Ascending aorta (tissue), 2 donors: Measurements from ENCODE around the gene STK10. TPM values are rescaled to one million over a fixed set of nuclear protein-coding genes. Genes with fewer than 3 reads are reported as not detected.
A peak's percentile ranks its signal among the peaks of the same experiment; 100 is the strongest.

Experiments used
- DNase-seq, 2 donors: peaks; one replicate each; pipeline ENCODE4 v3.0.0-alpha.2; 2019; ENCODE audit warnings: low spot score in 2 of 2
- H3K27ac ChIP-seq, 2 donors: fragments of 200-600 bp; sonication (generic); one replicate each; pipeline ENCODE4 v1.5.1; 2016 to 2017; ENCODE audit warnings: mild to moderate bottlenecking in 1 of 2
- H3K27me3 ChIP-seq: fragments of 200-600 bp; sonication (generic); one replicate; pipeline ENCODE4 v1.5.1; 2017
- H3K36me3 ChIP-seq, 2 donors: fragments of 200-600 bp; sonication (generic); one replicate each; pipeline ENCODE4 v1.5.1; 2016
- H3K4me1 ChIP-seq, 2 donors: fragments of 200-600 bp; sonication (generic); one replicate each; pipeline ENCODE4 v1.5.1; 2016 to 2017; ENCODE audit warnings: mild to moderate bottlenecking in 1 of 2
- H3K4me3 ChIP-seq, 2 donors: fragments of 200-600 bp; sonication (generic); one replicate each; pipeline ENCODE4 v1.5.1; 2016 to 2017; ENCODE audit warnings: mild to moderate bottlenecking in 1 of 2
- H3K9me3 ChIP-seq, 2 donors: fragments of 200-600 bp; sonication (generic); one replicate each; pipeline ENCODE4 v1.5.1; 2016
- intact Hi-C: fragments of 100-400 bp; cut with DNase I; formaldehyde crosslinking; loops from one replicate; pipeline ENCODE4 v1.15.1; 2023
- total RNA-seq: library from RNA; depleted of rRNA; stranded (reverse); fragments of >200 nt; gene quantifications from one replicate; pipeline ENCODE4 v1.1.0, GENCODE V29; 2016
- TF ChIP-seq, protein P1 (sequence below), 3 experiments: fragments of 200-600 bp in 2 of 3; fragments of 450-650 bp in 1 of 3; sonication (generic) in 2 of 3; IDR thresholded peaks; one replicate each; pipeline ENCODE4 v1.5.1; 2016 to 2019; ENCODE audit warnings: antibody characterized with exemption in 3 of 3, mild to moderate bottlenecking in 1 of 3, moderate library complexity in 1 of 3

STK10 gene
- total RNA-seq, 1 donor from 2014 or later, result 18.4 TPM

DNA sequence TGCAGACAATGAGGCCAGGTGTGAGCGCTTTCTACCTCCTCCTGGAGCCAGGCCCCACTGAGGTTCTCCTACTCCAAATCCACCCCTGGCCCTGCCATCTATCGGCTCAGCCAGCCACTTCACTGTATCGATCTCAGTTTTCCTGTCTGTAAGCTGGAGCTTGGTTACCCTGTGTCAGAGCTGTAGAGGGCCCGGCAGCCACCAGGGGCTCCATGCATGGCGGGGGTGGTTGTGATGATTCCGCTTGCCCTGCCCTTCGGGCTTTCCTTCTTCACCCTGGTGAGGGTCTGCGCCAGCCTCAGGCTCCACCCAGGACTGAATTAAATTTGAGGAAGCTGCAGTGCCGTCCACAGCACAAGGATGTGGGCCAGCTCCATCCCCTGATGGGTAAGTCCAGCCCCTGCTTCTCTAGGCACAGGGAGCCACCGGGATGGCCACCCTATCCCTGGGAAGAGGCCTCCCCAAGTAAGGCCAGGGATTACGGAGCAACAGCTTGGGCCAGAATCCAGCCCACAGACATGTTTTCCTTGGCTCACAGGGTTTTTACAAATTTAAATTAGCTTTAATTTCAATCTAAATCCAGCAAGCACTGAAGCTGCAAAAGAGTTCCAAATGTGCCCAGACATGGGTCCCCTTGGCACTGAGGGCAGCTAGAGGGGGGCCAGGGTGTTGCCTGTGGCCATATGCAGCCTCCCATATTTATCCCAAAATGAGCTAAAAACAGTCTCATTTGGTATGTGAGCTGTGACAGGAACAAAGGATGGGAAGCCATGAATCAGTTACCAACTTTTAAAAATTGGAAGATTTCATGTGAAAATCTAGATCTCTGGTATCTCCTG is 92.4 kb downstream of the STK10 start:
- TF ChIP-seq, protein P1, sequence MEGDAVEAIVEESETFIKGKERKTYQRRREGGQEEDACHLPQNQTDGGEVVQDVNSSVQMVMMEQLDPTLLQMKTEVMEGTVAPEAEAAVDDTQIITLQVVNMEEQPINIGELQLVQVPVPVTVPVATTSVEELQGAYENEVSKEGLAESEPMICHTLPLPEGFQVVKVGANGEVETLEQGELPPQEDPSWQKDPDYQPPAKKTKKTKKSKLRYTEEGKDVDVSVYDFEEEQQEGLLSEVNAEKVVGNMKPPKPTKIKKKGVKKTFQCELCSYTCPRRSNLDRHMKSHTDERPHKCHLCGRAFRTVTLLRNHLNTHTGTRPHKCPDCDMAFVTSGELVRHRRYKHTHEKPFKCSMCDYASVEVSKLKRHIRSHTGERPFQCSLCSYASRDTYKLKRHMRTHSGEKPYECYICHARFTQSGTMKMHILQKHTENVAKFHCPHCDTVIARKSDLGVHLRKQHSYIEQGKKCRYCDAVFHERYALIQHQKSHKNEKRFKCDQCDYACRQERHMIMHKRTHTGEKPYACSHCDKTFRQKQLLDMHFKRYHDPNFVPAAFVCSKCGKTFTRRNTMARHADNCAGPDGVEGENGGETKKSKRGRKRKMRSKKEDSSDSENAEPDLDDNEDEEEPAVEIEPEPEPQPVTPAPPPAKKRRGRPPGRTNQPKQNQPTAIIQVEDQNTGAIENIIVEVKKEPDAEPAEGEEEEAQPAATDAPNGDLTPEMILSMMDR (IDR thresholded peaks at IDR 0.05), result no peak
- H3K27ac ChIP-seq, result no peak overlapping the region

DNA sequence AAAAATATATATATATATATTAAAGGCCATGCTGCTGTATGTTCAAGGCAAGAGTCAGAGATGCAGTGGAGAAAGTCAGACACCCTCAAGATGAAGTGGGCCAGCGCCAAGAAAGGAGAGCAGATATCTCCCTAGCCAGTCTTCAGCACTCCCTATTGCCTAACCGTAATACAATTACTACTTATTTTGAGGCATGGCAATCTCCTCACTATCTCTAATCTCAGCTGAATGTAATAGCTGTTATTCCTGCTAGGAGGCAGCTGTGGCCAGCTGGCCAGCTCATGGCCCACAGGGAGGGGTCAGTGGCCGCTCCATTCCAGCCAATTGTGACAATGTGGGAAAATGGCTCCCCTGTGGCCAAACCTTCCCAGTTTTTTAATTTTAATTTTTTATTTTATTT is 94.1 kb downstream of the STK10 start:
- H3K36me3 ChIP-seq, result peaks cover 6 to 7% of the 10 kb centered on the region in 2 donors

More for the DNA sequence above, 92.4 kb downstream of the STK10 start:
- peaks cover 6 to 7% of the 10 kb centered on the region in 2 donors for H3K36me3 ChIP-seq
- intact Hi-C loops, result no loop called here
- H3K9me3 ChIP-seq, result no peaks in the 10 kb centered on the region
- no peaks in the 10 kb centered on the region for H3K27me3 ChIP-seq
- H3K4me3 ChIP-seq, result no peak overlapping the region
- no peak for DNase-seq
- H3K4me1 ChIP-seq, result no peaks in the 10 kb centered on the region

DNA sequence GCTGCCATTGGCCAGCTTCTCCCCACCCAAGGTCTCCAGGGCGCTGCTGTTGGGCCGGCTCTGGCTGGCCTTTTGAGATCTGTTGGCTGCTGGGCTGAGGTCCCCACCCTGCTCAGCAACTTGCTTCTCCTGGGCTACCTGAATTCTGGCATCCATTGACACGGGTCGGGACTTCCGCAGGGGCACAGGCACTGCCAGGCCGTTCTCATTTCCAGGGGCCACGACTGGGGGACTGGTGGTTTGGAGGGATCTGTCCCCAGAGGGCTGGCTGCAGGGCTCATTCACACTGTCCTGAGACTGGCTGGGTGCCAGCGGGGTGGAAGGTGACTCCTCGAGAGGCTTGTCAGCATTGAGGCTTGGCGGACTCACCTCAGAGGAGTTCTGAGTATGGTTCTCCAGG is 94.5 kb downstream of the STK10 start:
- H3K4me3 ChIP-seq, result no peak overlapping the region
- H3K27ac ChIP-seq, result no peak overlapping the region
- H3K4me1 ChIP-seq, result no peaks in the 10 kb centered on the region
- intact Hi-C loops, result no loop called here
- H3K36me3 ChIP-seq, result peaks cover 6 to 7% of the 10 kb centered on the region in 2 donors
- no peaks in the 10 kb centered on the region for H3K27me3 ChIP-seq
- TF ChIP-seq, protein P1 (IDR thresholded peaks at IDR 0.05), result no peak
- no peak for DNase-seq
- H3K9me3 ChIP-seq, result no peaks in the 10 kb centered on the region

More for the DNA sequence above, 94.1 kb downstream of the STK10 start:
- H3K9me3 ChIP-seq, result no peaks in the 10 kb centered on the region
- TF ChIP-seq, protein P1 (IDR thresholded peaks at IDR 0.05), result no peak
- no peaks in the 10 kb centered on the region for H3K27me3 ChIP-seq
- intact Hi-C loops, result no loop called here
- H3K4me3 ChIP-seq, result no peak overlapping the region
- no peak for DNase-seq
- no peaks in the 10 kb centered on the region for H3K4me1 ChIP-seq
- no peak overlapping the region for H3K27ac ChIP-seq

DNA sequence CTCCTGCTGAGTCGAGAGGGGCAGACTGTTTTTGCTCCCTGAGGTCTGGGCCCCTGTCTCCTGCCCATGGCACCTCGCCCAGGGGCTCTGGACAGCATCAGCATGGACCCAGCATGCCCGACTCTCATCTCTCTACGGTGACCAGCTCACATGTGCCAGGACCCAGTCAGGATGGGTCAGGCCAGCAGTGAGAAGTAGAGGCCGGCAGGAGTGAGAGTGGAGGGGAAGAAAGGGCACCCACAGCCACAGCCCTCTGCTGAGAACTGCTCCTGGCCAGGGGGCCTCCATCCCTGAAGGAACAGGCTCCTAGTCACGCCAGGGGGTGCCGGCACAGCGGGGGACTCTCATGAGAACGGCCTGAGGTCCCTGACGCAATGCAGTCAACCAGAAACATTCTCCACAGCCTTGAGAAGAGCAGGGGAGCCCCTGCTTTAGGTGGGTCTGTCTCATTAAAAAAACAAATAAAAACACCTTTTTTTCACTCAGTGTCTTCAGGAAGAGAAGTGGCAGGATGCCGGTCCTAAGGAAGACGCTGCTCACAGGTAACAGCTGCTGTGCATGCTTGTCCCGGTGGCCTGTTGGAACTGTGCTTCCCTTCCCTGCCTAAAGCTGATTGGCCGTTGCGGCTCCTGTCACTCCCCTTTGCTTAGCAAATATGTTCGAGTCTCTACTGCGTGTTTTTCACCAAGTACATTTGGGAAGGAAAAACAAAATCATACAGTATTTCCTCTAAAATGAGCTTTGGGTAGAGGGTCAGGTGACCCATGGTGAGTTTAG is 95.9 kb downstream of the STK10 start:
- no peaks in the 10 kb centered on the region for H3K9me3 ChIP-seq
- intact Hi-C loops, result no loop called here
- no peaks in the 10 kb centered on the region for H3K4me1 ChIP-seq
- no peak overlapping the region for H3K4me3 ChIP-seq
- peak in 1 of 2 donors; percentile 48 for DNase-seq
- TF ChIP-seq, protein P1 (IDR thresholded peaks at IDR 0.05), result no peak
- peaks cover 6 to 7% of the 10 kb centered on the region in 2 donors for H3K36me3 ChIP-seq
- H3K27me3 ChIP-seq, result no peaks in the 10 kb centered on the region
- H3K27ac ChIP-seq, result no peak overlapping the region

DNA sequence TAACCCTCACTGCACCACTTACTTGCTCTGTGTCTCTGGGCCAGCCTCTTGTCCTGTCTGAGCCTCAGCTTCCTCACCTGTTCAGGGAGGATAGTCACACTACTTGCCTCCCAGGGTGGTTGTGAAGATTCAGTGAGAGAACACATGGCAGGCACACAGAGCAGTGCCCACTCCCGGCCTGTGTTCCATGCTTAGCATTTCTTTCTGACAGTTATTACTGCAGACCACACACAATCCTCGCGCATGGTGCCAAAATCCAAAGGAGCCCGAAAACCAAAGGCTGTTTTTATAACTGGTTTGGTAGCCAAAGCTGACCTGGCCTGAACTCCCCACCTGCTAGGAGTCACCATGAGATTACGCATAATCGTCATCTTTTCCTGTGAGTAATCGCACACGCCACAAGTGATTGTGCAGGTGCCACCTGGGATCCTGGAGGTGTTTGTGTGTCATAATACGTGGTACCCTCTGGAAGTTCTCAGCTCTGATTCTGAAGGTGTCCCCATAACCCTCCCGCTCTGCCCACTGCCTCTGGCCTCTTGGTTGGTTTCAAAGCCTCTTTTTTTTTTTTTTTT is 97.0 kb downstream of the STK10 start:
- intact Hi-C loops, result no loop called here
- Histone ChIP-seq H3K36me3 (peaks cover 6 to 7% of the 10 kb centered on the region in 2 donors), H3K9me3 (no peaks in the 10 kb centered on the region), H3K4me3 (no peak overlapping the region), H3K27me3 (no peaks in the 10 kb centered on the region), H3K4me1 (no peaks in the 10 kb centered on the region), H3K27ac (no peak overlapping the region)
- TF ChIP-seq, protein P1 (IDR thresholded peaks at IDR 0.05), result no peak
- peak in 1 of 2 donors; percentile 31 for DNase-seq
